ENCODE measurements around the gene DAB1.

DAB1 gene

GRCh38 chr1:57329001-57329527 lies 94.8 kb downstream of the DAB1 start:
- H3K4me3 ChIP-seq (replicated peaks; ENCODE audit: insufficient read depth, low read length) = no peak overlapping the region
- no peak overlapping the region for H3K27ac ChIP-seq (replicated peaks)
- DNase-seq (ENCODE audit: low read depth in 1 of 2, low spot score in 1 of 2) = no peak
- H3K27me3 ChIP-seq (ENCODE audit: insufficient read depth, poor library complexity, severe bottlenecking) = no peaks in the 10 kb centered on the region
- TF ChIP-seq REST (IDR thresholded peaks at IDR 0.05; ENCODE audit: insufficient replicate concordance, low read depth) (no peak), SPI1 (IDR thresholded peaks at IDR 0.05; ENCODE audit: borderline replicate concordance, low read depth) (no peak), CTCF (IDR thresholded peaks at IDR 0.05; ENCODE audit: insufficient read depth, low read length) (no peak), GABPA (IDR thresholded peaks at IDR 0.05; ENCODE audit: low read depth) (no peak)

GRCh38 chr1:57327946-57328345 lies 95.9 kb downstream of the DAB1 start:
- DNase-seq (ENCODE audit: low read depth in 1 of 2, low spot score in 1 of 2) = no peak
- no peaks in the 10 kb centered on the region for H3K27me3 ChIP-seq (ENCODE audit: insufficient read depth, poor library complexity, severe bottlenecking)
- TF ChIP-seq GABPA (IDR thresholded peaks at IDR 0.05; ENCODE audit: low read depth) (no peak), POLR2AphosphoS5 (IDR thresholded peaks at IDR 0.05; ENCODE audit: low read depth) (no peak), REST (IDR thresholded peaks at IDR 0.05; ENCODE audit: insufficient replicate concordance, low read depth) (no peak), CTCF (IDR thresholded peaks at IDR 0.05; ENCODE audit: insufficient read depth, low read length) (no peak), SPI1 (IDR thresholded peaks at IDR 0.05; ENCODE audit: borderline replicate concordance, low read depth) (no peak)

GRCh38 chr1:57327336-57327735 lies 96.5 kb downstream of the DAB1 start:
- Histone ChIP-seq H3K27me3 (ENCODE audit: insufficient read depth, poor library complexity, severe bottlenecking) (no peaks in the 10 kb centered on the region), H3K4me3 (replicated peaks; ENCODE audit: insufficient read depth, low read length) (no peak overlapping the region), H3K27ac (replicated peaks) (no peak overlapping the region)
- DNase-seq (ENCODE audit: low read depth in 1 of 2, low spot score in 1 of 2) = no peak
- no peak for TF ChIP-seq POLR2AphosphoS5 (IDR thresholded peaks at IDR 0.05; ENCODE audit: low read depth)
- TF ChIP-seq GABPA (IDR thresholded peaks at IDR 0.05; ENCODE audit: low read depth) = no peak
- no peak for TF ChIP-seq REST (IDR thresholded peaks at IDR 0.05; ENCODE audit: insufficient replicate concordance, low read depth)
- TF ChIP-seq SPI1 (IDR thresholded peaks at IDR 0.05; ENCODE audit: borderline replicate concordance, low read depth) = no peak
- TF ChIP-seq CTCF (IDR thresholded peaks at IDR 0.05; ENCODE audit: insufficient read depth, low read length) = no peak

More at GRCh38 chr1:57327946-57328345, 95.9 kb downstream of the DAB1 start:
- Histone ChIP-seq H3K4me3 (replicated peaks; ENCODE audit: insufficient read depth, low read length) (no peak overlapping the region), H3K27ac (replicated peaks) (no peak overlapping the region)

Measured in HL-60 (cell line).